ENCODE data around the gene FAHD1.

DNA sequence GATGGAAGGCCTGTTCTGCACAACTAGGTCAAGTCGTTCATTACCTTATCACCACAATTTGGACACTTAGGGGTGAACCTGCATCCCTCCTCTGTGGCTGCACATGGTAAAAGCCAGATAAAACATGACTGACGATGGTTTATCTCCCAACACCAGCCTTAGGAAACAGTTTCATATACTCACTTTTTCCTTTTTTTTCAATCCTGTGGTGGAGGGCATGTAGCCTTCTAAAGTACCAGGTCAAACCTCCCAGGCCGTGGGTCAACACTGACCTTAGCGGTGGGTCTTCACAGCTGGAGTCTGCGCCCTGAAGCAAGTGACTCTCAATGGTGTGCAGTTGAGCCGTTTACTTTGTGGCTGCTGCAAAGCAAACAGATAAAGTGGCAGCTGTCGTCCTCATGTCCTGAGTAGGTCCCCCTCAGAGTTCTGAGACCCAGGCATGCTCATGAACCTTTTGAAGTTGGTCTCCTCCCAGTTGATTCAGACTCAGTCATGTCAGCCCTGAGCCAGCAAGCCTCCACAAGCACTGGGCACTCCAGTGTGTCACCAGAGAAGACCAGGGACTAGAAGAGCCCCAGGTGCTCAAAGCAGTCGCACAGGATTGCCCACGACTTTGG lies 5.9 kb downstream of the FAHD1 start:
- TF ChIP-seq CTBP1 (IDR thresholded peaks at IDR 0.05; ENCODE audit: borderline replicate concordance) (no peak), SP1 (IDR thresholded peaks at IDR 0.05) (no peak), FOXA1 (IDR thresholded peaks at IDR 0.05) (no peak), TARDBP (IDR thresholded peaks at IDR 0.05) (no peak), BHLHE40 (IDR thresholded peaks at IDR 0.05; ENCODE audit: borderline replicate concordance) (no peak), ARNT (IDR thresholded peaks at IDR 0.05) (no peak), FOXM1 (IDR thresholded peaks at IDR 0.05; ENCODE audit: borderline replicate concordance) (no peak), SUZ12 (IDR thresholded peaks at IDR 0.05) (no peak), FOXK2 (IDR thresholded peaks at IDR 0.05) (no peak), ELF4 (IDR thresholded peaks at IDR 0.05) (no peak)
- TF ChIP-seq, protein P1, sequence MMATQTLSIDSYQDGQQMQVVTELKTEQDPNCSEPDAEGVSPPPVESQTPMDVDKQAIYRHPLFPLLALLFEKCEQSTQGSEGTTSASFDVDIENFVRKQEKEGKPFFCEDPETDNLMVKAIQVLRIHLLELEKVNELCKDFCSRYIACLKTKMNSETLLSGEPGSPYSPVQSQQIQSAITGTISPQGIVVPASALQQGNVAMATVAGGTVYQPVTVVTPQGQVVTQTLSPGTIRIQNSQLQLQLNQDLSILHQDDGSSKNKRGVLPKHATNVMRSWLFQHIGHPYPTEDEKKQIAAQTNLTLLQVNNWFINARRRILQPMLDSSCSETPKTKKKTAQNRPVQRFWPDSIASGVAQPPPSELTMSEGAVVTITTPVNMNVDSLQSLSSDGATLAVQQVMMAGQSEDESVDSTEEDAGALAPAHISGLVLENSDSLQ (IDR thresholded peaks at IDR 0.05), result no peak
